ENCODE measurements around the gene KLF3.

The KLF3 gene

GRCh38 chr4:38730830-38731646 is 67.0 kb downstream of the KLF3 start:
- ChIA-PET CTCF (interaction anchor here (0.7 to 4.1 kb wide), 34 partner anchors 10 to 929 kb away, joined by 3 to 104 read pairs (median 4); no protein-coding TSS in a partner anchor), POLR2A (interaction anchor here (0.7 to 1.3 kb wide), 2 partner anchors 59 to 551 kb away, joined by 4 read pairs; no protein-coding TSS in a partner anchor)
- DNase-seq (ENCODE audit: low read depth, low spot score), result peak; percentile 91
- no peak overlapping the region for H3K4me3 ChIP-seq (ENCODE audit: low read depth, low read length)
- TF ChIP-seq CTCF (IDR thresholded peaks at IDR 0.05; ENCODE audit: insufficient read depth, low read length, missing control alignments), result peak; percentile 97

- no peak overlapping the region for H3K4me3 ChIP-seq (ENCODE audit: low read depth, low read length)
- POLR2A ChIA-PET, result no interaction called here
- TF ChIP-seq CTCF (IDR thresholded peaks at IDR 0.05; ENCODE audit: insufficient read depth, low read length, missing control alignments), result no peak
- no peak for DNase-seq (ENCODE audit: low read depth, low spot score)
- CTCF ChIA-PET, result interaction anchor here (1.4 to 3.1 kb wide), 2 partner anchors 49 to 554 kb away, joined by 4 to 18 read pairs; partner anchors contain the start of gene TLR10
These were observed 69.7 kb downstream of the KLF3 start for GRCh38 chr4:38733663-38734062.

- no peak for TF ChIP-seq CTCF (IDR thresholded peaks at IDR 0.05; ENCODE audit: insufficient read depth, low read length, missing control alignments)
- CTCF ChIA-PET, result interaction anchor here (1.4 to 3.1 kb wide), 2 partner anchors 48 to 555 kb away, joined by 4 to 18 read pairs; partner anchors contain the start of gene TLR10
- POLR2A ChIA-PET, result no interaction called here
- no peak for DNase-seq (ENCODE audit: low read depth, low spot score)
- H3K4me3 ChIP-seq (ENCODE audit: low read depth, low read length), result no peak overlapping the region
These were observed 70.4 kb downstream of the KLF3 start for GRCh38 chr4:38734446-38734845.

GRCh38 chr4:38734911-38735310 is 70.9 kb downstream of the KLF3 start:
- no peak overlapping the region for H3K4me3 ChIP-seq (ENCODE audit: low read depth, low read length)
- POLR2A ChIA-PET, result no interaction called here
- CTCF ChIA-PET, result interaction anchor here (1.4 to 3.1 kb wide), 2 partner anchors 48 to 555 kb away, joined by 4 to 18 read pairs; partner anchors contain the start of gene TLR10
- no peak for TF ChIP-seq CTCF (IDR thresholded peaks at IDR 0.05; ENCODE audit: insufficient read depth, low read length, missing control alignments)
- no peak for DNase-seq (ENCODE audit: low read depth, low spot score)

- no peak overlapping the region for H3K4me3 ChIP-seq (ENCODE audit: low read depth, low read length)
- ChIA-PET CTCF (interaction anchor here (3.1 kb wide), 1 partner anchor 556 kb away, joined by 18 read pairs; no protein-coding TSS in a partner anchor), POLR2A (no interaction called here)
- TF ChIP-seq CTCF (IDR thresholded peaks at IDR 0.05; ENCODE audit: insufficient read depth, low read length, missing control alignments), result no peak
- no peak for DNase-seq (ENCODE audit: low read depth, low spot score)
These were observed 71.9 kb downstream of the KLF3 start for GRCh38 chr4:38735870-38736269.
